T47D (cell line): Measurements from ENCODE around the gene ATP6V0C.
A peak's percentile ranks its signal among the peaks of the same experiment; 100 is the strongest.

Experiments used
- DNase-seq, 2 experiments: peaks; one replicate each; pipeline versions ENCODE4 v3.0.0 to v3.0.0-alpha.2; 2011 to 2012; ENCODE audit warnings: low read depth in 1 of 2, low spot score in 1 of 2
- JUND ChIP-seq: IDR thresholded peaks from 2 replicates; pipeline ENCODE4 v1.6.1; 2012; ENCODE audit warnings: low read depth
- in situ Hi-C: cut with HindIII; loops from 2 replicates; pipeline ENCODE4 v1.10.0; 2016; ENCODE audit warnings: low sequenced_read_pairs, low pct_unique_long_range_greater_than_20kb

Gene ATP6V0C

GRCh38 chr16:2471016-2471652 lies 42.6 kb upstream of the ATP6V0C start, which contains the start of gene NTN3:
Gene NTN3, plus strand, starts transcription at chr16:2471297. Its CDS starts 405 bp downstream, at chr16:2471702.
- DNase-seq = no peak
- no peak for TF ChIP-seq JUND
- in situ Hi-C loops = no loop called here

GRCh38 chr16:2471653-2472487 lies 41.9 kb upstream of the ATP6V0C start:
- in situ Hi-C loops = no loop called here
- DNase-seq = no peak
- no peak for TF ChIP-seq JUND

GRCh38 chr16:2472488-2472864 lies 41.3 kb upstream of the ATP6V0C start:
- DNase-seq = no peak
- in situ Hi-C loops = no loop called here
- no peak for TF ChIP-seq JUND

GRCh38 chr16:2472885-2473445 lies 40.8 kb upstream of the ATP6V0C start:
- TF ChIP-seq JUND = no peak
- no peak for DNase-seq
- in situ Hi-C loops = no loop called here

GRCh38 chr16:2473446-2473926 lies 40.3 kb upstream of the ATP6V0C start:
- TF ChIP-seq JUND = no peak
- in situ Hi-C loops = no loop called here
- DNase-seq = no peak

- TF ChIP-seq JUND = no peak
- peak; percentile 60 to 89 for DNase-seq
- in situ Hi-C loops = no loop called here
These were observed 39.5 kb upstream of the ATP6V0C start for GRCh38 chr16:2473999-2474876.

GRCh38 chr16:2474877-2475412 lies 38.8 kb upstream of the ATP6V0C start, which contains the start of gene TBC1D24:
Gene TBC1D24, plus strand, starts transcription at chr16:2475127. Its CDS starts 21,022 bp downstream, at chr16:2496149.
- DNase-seq = peak; percentile 88 to 99
- TF ChIP-seq JUND = no peak
- in situ Hi-C loops = no loop called here

- TF ChIP-seq JUND = no peak
- peak in 1 of 2 experiments; percentile 73 for DNase-seq
- in situ Hi-C loops = no loop called here
These were observed 38.1 kb upstream of the ATP6V0C start for GRCh38 chr16:2475413-2476344.

- in situ Hi-C loops = no loop called here
- no peak for DNase-seq
- no peak for TF ChIP-seq JUND
These were observed 37.4 kb upstream of the ATP6V0C start for GRCh38 chr16:2476345-2476720.

- no peak for DNase-seq
- no peak for TF ChIP-seq JUND
- in situ Hi-C loops = no loop called here
These were observed 37.0 kb upstream of the ATP6V0C start for GRCh38 chr16:2476741-2477140.

- DNase-seq = no peak
- in situ Hi-C loops = no loop called here
- TF ChIP-seq JUND = no peak
These were observed 36.4 kb upstream of the ATP6V0C start for GRCh38 chr16:2477327-2477726.
